SK-N-DZ (cell line): ENCODE results near the gene LRRC3B.
A peak's percentile ranks its signal among the peaks of the same experiment; 100 is the strongest.

ENCODE experiments used
- DNase-seq: peaks from one replicate; pipeline ENCODE4 v3.0.0-alpha.2; 2015; ENCODE audit warnings: low spot score

The LRRC3B gene

GRCh38 chr3:26708501-26708900 lies 85.9 kb downstream of the LRRC3B start:
- no peak for DNase-seq

GRCh38 chr3:26712211-26713026 lies 89.8 kb downstream of the LRRC3B start:
- DNase-seq: peak; percentile 65

GRCh38 chr3:26713091-26713490 lies 90.5 kb downstream of the LRRC3B start:
- DNase-seq: no peak

- DNase-seq: no peak
Observed at GRCh38 chr3:26714485-26714884, 91.9 kb downstream of the LRRC3B start.

- DNase-seq: no peak
Observed at GRCh38 chr3:26715431-26715830, 92.9 kb downstream of the LRRC3B start.

GRCh38 chr3:26718315-26718714 lies 95.7 kb downstream of the LRRC3B start:
- no peak for DNase-seq

- no peak for DNase-seq
Observed at GRCh38 chr3:26719134-26719533, 96.6 kb downstream of the LRRC3B start.

- no peak for DNase-seq
Observed at GRCh38 chr3:26721047-26721446, 98.5 kb downstream of the LRRC3B start.

GRCh38 chr3:26731843-26732242 lies 109.3 kb downstream of the LRRC3B start:
- DNase-seq: no peak

- no peak for DNase-seq
Observed at GRCh38 chr3:26750263-26750662, 127.7 kb downstream of the LRRC3B start.

- no peak for DNase-seq
Observed at GRCh38 chr3:26752466-26752865, 129.9 kb downstream of the LRRC3B start.

- no peak for DNase-seq
Observed at GRCh38 chr3:26753095-26753494, 130.5 kb downstream of the LRRC3B start.

- no peak for DNase-seq
Observed at GRCh38 chr3:26757978-26758377, 135.4 kb downstream of the LRRC3B start.
